Measurements from ENCODE around the gene KRTAP10-4.

The KRTAP10-4 gene

DNA sequence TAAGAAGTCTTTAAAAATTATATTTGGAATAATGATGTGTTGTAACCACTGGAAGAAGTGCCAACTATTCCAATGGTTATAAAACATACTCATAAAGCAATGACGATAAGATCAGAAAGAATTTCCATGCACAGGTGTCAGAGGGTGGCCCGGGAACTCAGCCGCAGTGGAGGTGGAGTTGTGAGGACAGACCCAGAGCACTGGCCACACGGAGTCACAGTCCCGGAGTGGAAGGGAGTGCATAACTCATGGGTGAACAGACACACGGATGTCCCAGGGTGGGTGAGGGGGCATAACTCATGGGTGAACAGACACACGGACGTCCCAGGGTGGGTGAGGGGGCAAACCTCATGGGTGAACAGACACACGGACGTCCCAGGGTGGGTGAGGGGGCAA is 2.5 kb downstream of the KRTAP10-4 start:
- H3K4me3 ChIP-seq (replicated peaks; ENCODE audit: insufficient read depth, low read length) = no peak overlapping the region
- no peak for DNase-seq (ENCODE audit: low read depth in 1 of 2, low spot score in 1 of 2)
- no peaks in the 10 kb centered on the region for H3K27me3 ChIP-seq (ENCODE audit: insufficient read depth, poor library complexity, severe bottlenecking)
- no peak overlapping the region for H3K27ac ChIP-seq (replicated peaks)
- TF ChIP-seq, protein P1, sequence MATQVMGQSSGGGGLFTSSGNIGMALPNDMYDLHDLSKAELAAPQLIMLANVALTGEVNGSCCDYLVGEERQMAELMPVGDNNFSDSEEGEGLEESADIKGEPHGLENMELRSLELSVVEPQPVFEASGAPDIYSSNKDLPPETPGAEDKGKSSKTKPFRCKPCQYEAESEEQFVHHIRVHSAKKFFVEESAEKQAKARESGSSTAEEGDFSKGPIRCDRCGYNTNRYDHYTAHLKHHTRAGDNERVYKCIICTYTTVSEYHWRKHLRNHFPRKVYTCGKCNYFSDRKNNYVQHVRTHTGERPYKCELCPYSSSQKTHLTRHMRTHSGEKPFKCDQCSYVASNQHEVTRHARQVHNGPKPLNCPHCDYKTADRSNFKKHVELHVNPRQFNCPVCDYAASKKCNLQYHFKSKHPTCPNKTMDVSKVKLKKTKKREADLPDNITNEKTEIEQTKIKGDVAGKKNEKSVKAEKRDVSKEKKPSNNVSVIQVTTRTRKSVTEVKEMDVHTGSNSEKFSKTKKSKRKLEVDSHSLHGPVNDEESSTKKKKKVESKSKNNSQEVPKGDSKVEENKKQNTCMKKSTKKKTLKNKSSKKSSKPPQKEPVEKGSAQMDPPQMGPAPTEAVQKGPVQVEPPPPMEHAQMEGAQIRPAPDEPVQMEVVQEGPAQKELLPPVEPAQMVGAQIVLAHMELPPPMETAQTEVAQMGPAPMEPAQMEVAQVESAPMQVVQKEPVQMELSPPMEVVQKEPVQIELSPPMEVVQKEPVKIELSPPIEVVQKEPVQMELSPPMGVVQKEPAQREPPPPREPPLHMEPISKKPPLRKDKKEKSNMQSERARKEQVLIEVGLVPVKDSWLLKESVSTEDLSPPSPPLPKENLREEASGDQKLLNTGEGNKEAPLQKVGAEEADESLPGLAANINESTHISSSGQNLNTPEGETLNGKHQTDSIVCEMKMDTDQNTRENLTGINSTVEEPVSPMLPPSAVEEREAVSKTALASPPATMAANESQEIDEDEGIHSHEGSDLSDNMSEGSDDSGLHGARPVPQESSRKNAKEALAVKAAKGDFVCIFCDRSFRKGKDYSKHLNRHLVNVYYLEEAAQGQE (IDR thresholded peaks at IDR 0.05; ENCODE audit: insufficient replicate concordance, low read depth) = no peak
- TF ChIP-seq GABPA (IDR thresholded peaks at IDR 0.05; ENCODE audit: low read depth) (no peak), POLR2AphosphoS5 (IDR thresholded peaks at IDR 0.05; ENCODE audit: low read depth) (no peak), SPI1 (IDR thresholded peaks at IDR 0.05; ENCODE audit: borderline replicate concordance, low read depth) (no peak)
- TF ChIP-seq, protein P2, sequence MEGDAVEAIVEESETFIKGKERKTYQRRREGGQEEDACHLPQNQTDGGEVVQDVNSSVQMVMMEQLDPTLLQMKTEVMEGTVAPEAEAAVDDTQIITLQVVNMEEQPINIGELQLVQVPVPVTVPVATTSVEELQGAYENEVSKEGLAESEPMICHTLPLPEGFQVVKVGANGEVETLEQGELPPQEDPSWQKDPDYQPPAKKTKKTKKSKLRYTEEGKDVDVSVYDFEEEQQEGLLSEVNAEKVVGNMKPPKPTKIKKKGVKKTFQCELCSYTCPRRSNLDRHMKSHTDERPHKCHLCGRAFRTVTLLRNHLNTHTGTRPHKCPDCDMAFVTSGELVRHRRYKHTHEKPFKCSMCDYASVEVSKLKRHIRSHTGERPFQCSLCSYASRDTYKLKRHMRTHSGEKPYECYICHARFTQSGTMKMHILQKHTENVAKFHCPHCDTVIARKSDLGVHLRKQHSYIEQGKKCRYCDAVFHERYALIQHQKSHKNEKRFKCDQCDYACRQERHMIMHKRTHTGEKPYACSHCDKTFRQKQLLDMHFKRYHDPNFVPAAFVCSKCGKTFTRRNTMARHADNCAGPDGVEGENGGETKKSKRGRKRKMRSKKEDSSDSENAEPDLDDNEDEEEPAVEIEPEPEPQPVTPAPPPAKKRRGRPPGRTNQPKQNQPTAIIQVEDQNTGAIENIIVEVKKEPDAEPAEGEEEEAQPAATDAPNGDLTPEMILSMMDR (IDR thresholded peaks at IDR 0.05; ENCODE audit: insufficient read depth, low read length) = no peak

DNA sequence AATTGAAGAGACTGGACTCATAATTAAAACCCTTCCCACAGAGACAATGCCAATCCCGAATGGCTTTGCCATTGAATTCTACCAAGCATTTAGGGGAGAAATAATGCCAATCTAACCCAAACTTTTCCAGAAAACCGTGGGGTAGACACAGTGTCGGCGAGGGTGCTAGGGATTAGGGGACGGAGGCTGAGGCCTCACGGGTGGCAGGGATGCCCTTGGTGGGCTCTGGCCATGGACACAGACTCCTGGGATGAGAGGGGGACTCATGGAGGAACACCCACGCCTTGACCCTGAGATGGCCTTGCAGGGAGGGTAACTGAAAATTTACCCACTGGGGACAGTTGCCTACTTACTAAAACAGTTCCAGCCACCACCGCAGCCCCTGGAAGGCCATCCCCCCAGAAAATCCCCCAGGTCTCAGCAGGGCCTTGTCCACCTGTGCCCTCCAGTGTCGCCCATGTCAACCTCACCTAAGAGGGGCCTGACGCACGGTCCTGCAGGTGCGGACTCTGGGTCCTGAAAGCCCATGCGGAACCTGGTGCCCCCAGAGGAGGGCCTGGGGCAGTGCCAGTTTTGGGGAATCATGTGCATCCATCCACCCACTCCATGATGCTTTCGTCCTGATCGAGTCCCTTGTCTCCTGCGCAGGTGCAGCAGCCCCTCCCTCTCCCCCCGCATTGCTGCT is 5.0 kb downstream of the KRTAP10-4 start:
- TF ChIP-seq, protein P1 (IDR thresholded peaks at IDR 0.05; ENCODE audit: insufficient replicate concordance, low read depth) = no peak
- TF ChIP-seq, protein P2 (IDR thresholded peaks at IDR 0.05; ENCODE audit: insufficient read depth, low read length) = no peak
- no peak for TF ChIP-seq SPI1 (IDR thresholded peaks at IDR 0.05; ENCODE audit: borderline replicate concordance, low read depth)
- TF ChIP-seq GABPA (IDR thresholded peaks at IDR 0.05; ENCODE audit: low read depth) = no peak
- DNase-seq (ENCODE audit: low read depth in 1 of 2, low spot score in 1 of 2) = no peak
- no peaks in the 10 kb centered on the region for H3K27me3 ChIP-seq (ENCODE audit: insufficient read depth, poor library complexity, severe bottlenecking)
- no peak overlapping the region for H3K27ac ChIP-seq (replicated peaks)
- H3K4me3 ChIP-seq (replicated peaks; ENCODE audit: insufficient read depth, low read length) = no peak overlapping the region

DNA sequence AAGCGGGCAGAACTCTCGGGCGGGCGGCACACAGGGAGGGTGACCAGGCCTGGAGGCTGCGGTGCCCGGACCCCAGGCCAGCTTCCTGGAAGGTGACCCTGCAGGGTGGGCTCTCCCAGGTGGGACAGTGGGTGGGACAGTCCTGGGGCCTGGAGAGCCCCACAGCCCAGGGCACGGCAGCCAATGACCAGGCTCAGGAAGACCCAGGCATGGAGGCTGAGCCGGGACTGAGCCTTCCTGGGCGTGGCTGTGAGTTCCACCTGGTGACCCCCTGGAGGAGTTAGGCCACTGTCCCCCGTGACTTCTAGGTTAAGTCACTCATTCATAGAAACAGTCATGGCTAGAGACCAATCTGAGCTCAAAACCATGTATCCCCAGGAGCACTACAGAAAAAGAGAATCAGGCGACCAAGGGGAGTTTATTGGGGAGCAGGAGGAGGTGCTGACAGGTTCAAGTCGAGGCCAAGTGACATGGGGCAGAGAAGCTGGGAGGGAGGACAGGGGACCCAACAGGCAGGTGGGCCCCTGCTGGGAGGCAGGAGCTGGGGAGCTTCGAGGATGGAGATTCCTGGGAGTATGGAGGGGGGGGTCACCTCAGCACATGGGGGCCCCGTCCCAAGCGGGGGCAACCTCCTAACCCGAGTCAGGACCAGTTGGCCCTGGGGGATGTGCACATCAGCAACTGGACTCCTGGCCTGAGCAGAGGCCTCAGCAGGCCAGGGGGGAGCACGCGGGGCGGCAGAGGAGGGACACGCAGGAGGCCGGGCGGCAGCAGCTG is 5.7 kb downstream of the KRTAP10-4 start:
- no peak overlapping the region for H3K27ac ChIP-seq (replicated peaks)
- TF ChIP-seq POLR2AphosphoS5 (IDR thresholded peaks at IDR 0.05; ENCODE audit: low read depth) (no peak), GABPA (IDR thresholded peaks at IDR 0.05; ENCODE audit: low read depth) (no peak), SPI1 (IDR thresholded peaks at IDR 0.05; ENCODE audit: borderline replicate concordance, low read depth) (no peak)
- TF ChIP-seq, protein P2 (IDR thresholded peaks at IDR 0.05; ENCODE audit: insufficient read depth, low read length) = no peak
- TF ChIP-seq, protein P1 (IDR thresholded peaks at IDR 0.05; ENCODE audit: insufficient replicate concordance, low read depth) = no peak
- DNase-seq (ENCODE audit: low read depth in 1 of 2, low spot score in 1 of 2) = no peak
- H3K27me3 ChIP-seq (ENCODE audit: insufficient read depth, poor library complexity, severe bottlenecking) = no peaks in the 10 kb centered on the region
- no peak overlapping the region for H3K4me3 ChIP-seq (replicated peaks; ENCODE audit: insufficient read depth, low read length)
